WERI-Rb-1 (cell line): ENCODE results near the gene GYS2.
A peak's percentile ranks its signal among the peaks of the same experiment; 100 is the strongest.
"Not testable (repeated sequence)": the region's sequence is repeated elsewhere in the genome, so short reads cannot be mapped to it uniquely, and the experiment has no call there.

Source experiments
- DNase-seq: peaks from one replicate; pipeline ENCODE4 v3.0.0-alpha.2; 2020
- H3K27ac ChIP-seq: fragments of 250-450 bp; sonication (Bioruptor Pico); 2 replicates; pipeline ENCODE4 v1.5.1; 2020; ENCODE audit warnings: mild to moderate bottlenecking, moderate library complexity
- H3K27me3 ChIP-seq: fragments of 250-450 bp; sonication (Bioruptor Pico); 2 replicates; pipeline ENCODE4 v1.5.1; 2021; ENCODE audit warnings: mild to moderate bottlenecking, low read depth, moderate library complexity; ENCODE audit not compliant: insufficient read depth, severe bottlenecking
- H3K36me3 ChIP-seq: fragments of 250-450 bp; sonication (Bioruptor Pico); 2 replicates; pipeline ENCODE4 v1.5.1; 2020; ENCODE audit warnings: mild to moderate bottlenecking, moderate library complexity
- H3K4me3 ChIP-seq: 2 replicates; pipeline ENCODE4 v1.5.1; 2011; ENCODE audit warnings: low read depth, mild to moderate bottlenecking, control low read depth, low read length
- H3K9me3 ChIP-seq: fragments of 250-450 bp; sonication (Bioruptor Pico); 2 replicates; pipeline ENCODE4 v1.5.1; 2021; ENCODE audit warnings: mild to moderate bottlenecking, moderate library complexity; ENCODE audit not compliant: severe bottlenecking
- CTCF ChIP-seq: IDR thresholded peaks from 2 replicates; pipeline ENCODE4 v1.5.1; 2011; ENCODE audit warnings: low read depth, mild to moderate bottlenecking, control low read depth, inconsistent platforms, low read length

The GYS2 gene

GRCh38 chr12:21604245-21605101, at the start of gene GYS2:
GYS2 (minus strand) TSS chr12:21604847; CDS start chr12:21604592, 255 bp downstream.
- no peak for TF ChIP-seq CTCF
- H3K27me3 ChIP-seq: no peaks in the 10 kb centered on the region
- DNase-seq: no peak
- no peak within 1 kb of the TSS for H3K4me3 ChIP-seq
- H3K27ac ChIP-seq: no peak within 1 kb of the TSS
- H3K9me3 ChIP-seq: no peaks in the 10 kb centered on the region
- H3K36me3 ChIP-seq: no peaks in the 10 kb centered on the region

DNA sequence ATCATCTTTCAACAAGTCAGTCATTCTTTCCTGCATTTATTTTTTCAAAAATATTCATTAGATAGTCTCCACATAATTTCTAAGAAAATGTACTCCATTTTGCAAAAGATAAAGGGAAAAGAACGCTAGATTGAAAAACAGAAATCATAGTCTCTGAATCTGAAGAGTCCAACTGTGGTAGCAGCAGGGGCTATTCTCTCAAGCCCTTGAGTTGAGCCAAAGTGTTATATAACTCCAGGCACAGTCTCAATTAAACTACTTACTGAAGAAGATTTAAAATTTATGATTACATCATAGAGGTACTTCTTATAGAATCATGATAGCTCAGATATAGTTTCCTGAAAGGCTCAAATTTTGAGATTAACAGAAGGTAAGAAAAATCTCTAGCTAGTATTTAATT, 47.2 kb upstream of the GYS2 start:
- Histone ChIP-seq H3K36me3 (peaks cover 90% of the 10 kb centered on the region), H3K4me3 (no peak overlapping the region), H3K27me3 (no peaks in the 10 kb centered on the region), H3K9me3 (no peaks in the 10 kb centered on the region), H3K27ac (no peak overlapping the region)
- TF ChIP-seq CTCF: no peak
- no peak for DNase-seq

DNA sequence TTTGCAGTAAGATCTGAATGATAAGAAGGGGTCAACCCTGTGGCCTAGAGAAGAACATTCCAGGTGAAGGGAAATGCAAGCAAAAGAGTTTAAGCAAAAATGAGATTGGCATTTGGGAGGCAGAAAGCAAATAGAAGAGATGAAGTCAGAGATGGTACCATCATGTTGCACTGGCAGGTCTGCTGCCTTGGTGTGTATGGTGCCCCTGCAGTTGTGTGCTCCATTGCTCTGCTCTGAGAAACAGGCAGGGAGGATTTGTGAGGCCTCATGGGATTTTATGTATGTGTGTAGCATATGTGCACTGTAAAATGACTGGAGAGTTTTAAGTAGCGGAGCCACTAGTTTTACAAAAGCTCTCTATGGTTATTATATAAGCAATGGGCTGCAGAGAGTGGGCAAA, 46.4 kb upstream of the GYS2 start:
- no peak for TF ChIP-seq CTCF
- peaks cover 94% of the 10 kb centered on the region for H3K36me3 ChIP-seq
- H3K9me3 ChIP-seq: no peaks in the 10 kb centered on the region
- no peak overlapping the region for H3K27ac ChIP-seq
- no peak overlapping the region for H3K4me3 ChIP-seq
- no peak for DNase-seq
- H3K27me3 ChIP-seq: no peaks in the 10 kb centered on the region

DNA sequence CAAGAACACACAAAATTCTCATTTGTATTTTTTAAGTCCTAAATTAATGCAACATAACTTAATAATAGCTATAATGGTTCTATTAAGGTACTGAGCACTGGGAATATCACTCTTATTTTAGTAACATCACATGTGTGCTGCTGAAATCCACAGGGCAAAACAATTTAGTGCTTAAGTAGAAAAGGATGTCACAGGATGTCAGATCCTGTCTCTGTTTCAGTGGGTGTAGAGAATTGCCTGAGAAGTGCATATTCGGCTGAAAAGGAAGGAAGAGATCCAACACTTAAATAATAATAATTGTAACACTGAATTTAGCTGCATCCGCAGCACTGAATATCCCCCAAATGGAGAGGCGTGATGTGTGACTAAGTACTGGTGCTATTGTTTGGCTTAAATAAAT, 44.4 kb upstream of the GYS2 start:
- Histone ChIP-seq H3K27ac (no peak overlapping the region), H3K9me3 (no peaks in the 10 kb centered on the region), H3K27me3 (no peaks in the 10 kb centered on the region), H3K36me3 (peaks cover 88% of the 10 kb centered on the region), H3K4me3 (no peak overlapping the region)
- DNase-seq: no peak
- no peak for TF ChIP-seq CTCF

- Histone ChIP-seq H3K27me3 (no peaks in the 10 kb centered on the region), H3K4me3 (no peak overlapping the region), H3K9me3 (no peaks in the 10 kb centered on the region), H3K36me3 (peaks cover 88% of the 10 kb centered on the region), H3K27ac (no peak overlapping the region)
- no peak for DNase-seq
- no peak for TF ChIP-seq CTCF
These were observed 43.7 kb upstream of the GYS2 start for GRCh38 chr12:21648378-21648777.

- H3K36me3 ChIP-seq: peaks cover 88% of the 10 kb centered on the region
- no peak for DNase-seq
These were observed 42.5 kb upstream of the GYS2 start for GRCh38 chr12:21647179-21647578.

DNA sequence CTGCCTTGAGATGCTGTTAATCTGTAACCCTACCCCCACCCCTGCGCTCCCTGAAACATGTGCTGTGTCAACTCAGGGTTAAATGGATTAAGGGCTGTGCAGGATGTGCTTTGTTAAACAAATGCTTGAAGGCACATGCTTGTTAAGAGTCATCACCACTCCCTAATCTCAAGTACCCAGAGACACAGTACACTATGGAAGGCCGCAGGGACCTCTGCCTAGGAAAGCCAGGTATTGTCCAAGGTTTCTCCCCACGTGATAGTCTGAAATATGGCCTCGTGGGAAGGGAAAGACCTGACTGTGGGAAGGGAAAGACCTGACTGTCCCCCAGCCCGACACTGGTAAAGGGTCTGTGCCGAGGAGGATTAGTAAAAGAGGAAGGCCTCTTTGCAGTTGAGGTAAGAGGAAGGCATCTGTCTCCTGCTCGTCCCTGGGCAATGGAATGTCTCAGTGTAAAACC, 40.4 kb upstream of the GYS2 start:
- H3K27me3 ChIP-seq, H3K9me3 ChIP-seq, H3K4me3 ChIP-seq: not testable (repeated sequence)
- DNase-seq: peak; percentile 85
- Histone ChIP-seq H3K36me3 (peaks cover 86% of the 10 kb centered on the region), H3K27ac (peak overlapping the region; percentile 70)

More at GRCh38 chr12:21647179-21647578, 42.5 kb upstream of the GYS2 start:
- H3K27me3 ChIP-seq: no peaks in the 10 kb centered on the region
- no peak for TF ChIP-seq CTCF
- H3K9me3 ChIP-seq: no peaks in the 10 kb centered on the region
- no peak overlapping the region for H3K4me3 ChIP-seq
- no peak overlapping the region for H3K27ac ChIP-seq
